Memory B cell (primary cell): Measurements from ENCODE around the gene LRRC32.
"Not testable (repeated sequence)": the region's sequence is repeated elsewhere in the genome, so short reads cannot be mapped to it uniquely, and the experiment has no call there.

Source experiments
- ATAC-seq: fragments of 150-1000 bp; cut with Tn5 transposase; 2 replicates; pipeline ENCODE4 v1.10.0; 2021; ENCODE audit warnings: low read depth, mild to moderate bottlenecking, moderate library complexity
- DNase-seq, 2 donors: peaks; one replicate each; pipeline ENCODE4 v3.0.0; 2022; ENCODE audit warnings: low spot score in 2 of 2
- H3K27ac Mint-ChIP-seq: one replicate; pipeline ENCODE4 v1.8.0; 2022; ENCODE audit warnings: mild to moderate bottlenecking, moderate library complexity, mixed read lengths
- H3K27me3 Mint-ChIP-seq: one replicate; pipeline ENCODE4 v1.8.0; 2022; ENCODE audit warnings: mixed read lengths
- H3K36me3 Mint-ChIP-seq: one replicate; pipeline ENCODE4 v1.8.0; 2022; ENCODE audit warnings: mild to moderate bottlenecking, mixed read lengths
- H3K4me1 Mint-ChIP-seq: one replicate; pipeline ENCODE4 v1.8.0; 2022; ENCODE audit warnings: mixed read lengths
- H3K4me3 Mint-ChIP-seq: one replicate; pipeline ENCODE4 v1.8.0; 2022; ENCODE audit warnings: mild to moderate bottlenecking, moderate library complexity, mixed read lengths
- H3K9me3 Mint-ChIP-seq: one replicate; pipeline ENCODE4 v1.8.0; 2022; ENCODE audit warnings: mixed read lengths

The LRRC32 gene

GRCh38 chr11:76610871-76611475 lies 59.6 kb downstream of the LRRC32 start:
- Mint-ChIP-seq H3K27me3 (peaks cover 28% of the 10 kb centered on the region), H3K36me3 (peaks cover 2% of the 10 kb centered on the region), H3K4me1 (peaks cover 8% of the 10 kb centered on the region), H3K4me3 (no peak overlapping the region), H3K9me3 (peaks cover 6% of the 10 kb centered on the region), H3K27ac (no peak overlapping the region)
- peak; percentile 76 for ATAC-seq
- DNase-seq, result no peak

GRCh38 chr11:76610371-76610770 lies 60.2 kb downstream of the LRRC32 start:
- ATAC-seq, result no peak
- no peak for DNase-seq
- H3K4me1 Mint-ChIP-seq, result peaks cover 8% of the 10 kb centered on the region
- no peak overlapping the region for H3K4me3 Mint-ChIP-seq
- H3K27ac Mint-ChIP-seq, result no peak overlapping the region
- H3K9me3 Mint-ChIP-seq, result peaks cover 8% of the 10 kb centered on the region
- H3K27me3 Mint-ChIP-seq, result peaks cover 27% of the 10 kb centered on the region
- H3K36me3 Mint-ChIP-seq, result peaks cover 4% of the 10 kb centered on the region

- Mint-ChIP-seq H3K27me3 (peaks cover 25% of the 10 kb centered on the region), H3K4me1 (peaks cover 8% of the 10 kb centered on the region), H3K9me3 (peaks cover 8% of the 10 kb centered on the region), H3K4me3 (no peak overlapping the region), H3K27ac (no peak overlapping the region), H3K36me3 (peaks cover 4% of the 10 kb centered on the region)
- DNase-seq (no peak), ATAC-seq (no peak)
Observed at GRCh38 chr11:76609736-76610370, 60.7 kb downstream of the LRRC32 start.

GRCh38 chr11:76608879-76609460 lies 61.6 kb downstream of the LRRC32 start:
- not testable (repeated sequence) for H3K9me3 Mint-ChIP-seq, ATAC-seq

GRCh38 chr11:76608228-76608627 lies 62.3 kb downstream of the LRRC32 start:
- not testable (repeated sequence) for ATAC-seq, H3K4me1 Mint-ChIP-seq, H3K9me3 Mint-ChIP-seq, DNase-seq, H3K36me3 Mint-ChIP-seq, H3K27ac Mint-ChIP-seq, H3K4me3 Mint-ChIP-seq
- H3K27me3 Mint-ChIP-seq, result peaks cover 28% of the 10 kb centered on the region

More at GRCh38 chr11:76608879-76609460, 61.6 kb downstream of the LRRC32 start:
- H3K36me3 Mint-ChIP-seq, H3K27ac Mint-ChIP-seq, H3K4me1 Mint-ChIP-seq, DNase-seq, H3K4me3 Mint-ChIP-seq: not testable (repeated sequence)
- H3K27me3 Mint-ChIP-seq, result peaks cover 27% of the 10 kb centered on the region
